LNCaP clone FGC (cell line): ENCODE results near the gene CACNB4.

Experiments used
- DNase-seq: peaks from one replicate; pipeline ENCODE4 v3.0.0-alpha.2; 2011; ENCODE audit warnings: low read depth
- H3K4me3 ChIP-seq: 2 replicates; pipeline ENCODE4 v1.5.1; 2011; ENCODE audit warnings: mild to moderate bottlenecking, low read depth, low read length, control low read depth
- CTCF ChIP-seq: IDR thresholded peaks from 2 replicates; pipeline ENCODE4 v1.5.1; 2012; ENCODE audit warnings: mild to moderate bottlenecking; ENCODE audit not compliant: control insufficient read depth, insufficient read depth; ENCODE audit errors: extremely low read depth

The CACNB4 gene

DNA sequence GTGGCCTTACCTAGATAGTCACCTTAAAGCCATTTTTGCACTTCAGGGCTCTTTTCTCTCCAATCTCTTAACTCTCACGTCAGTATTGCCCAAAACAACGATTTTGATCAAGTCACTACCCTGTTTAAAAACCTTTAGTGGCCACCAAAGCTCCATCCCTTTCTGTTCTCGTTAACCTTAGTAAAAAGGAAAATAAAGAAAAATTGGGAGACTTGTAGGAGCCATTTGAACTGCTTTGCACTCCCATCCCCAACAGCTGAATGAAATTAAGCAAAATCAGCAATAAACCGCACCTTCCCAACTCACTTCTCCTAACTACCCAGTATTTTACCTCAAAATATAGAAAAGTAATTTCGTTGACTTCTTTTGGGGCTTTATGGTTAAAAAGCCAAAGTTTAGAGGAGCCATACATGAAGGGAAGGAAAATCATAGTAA lies 269.9 kb downstream of the CACNB4 start:
- DNase-seq = no peak
- H3K4me3 ChIP-seq = peak overlapping the region; percentile 87
- no peak for TF ChIP-seq CTCF

DNA sequence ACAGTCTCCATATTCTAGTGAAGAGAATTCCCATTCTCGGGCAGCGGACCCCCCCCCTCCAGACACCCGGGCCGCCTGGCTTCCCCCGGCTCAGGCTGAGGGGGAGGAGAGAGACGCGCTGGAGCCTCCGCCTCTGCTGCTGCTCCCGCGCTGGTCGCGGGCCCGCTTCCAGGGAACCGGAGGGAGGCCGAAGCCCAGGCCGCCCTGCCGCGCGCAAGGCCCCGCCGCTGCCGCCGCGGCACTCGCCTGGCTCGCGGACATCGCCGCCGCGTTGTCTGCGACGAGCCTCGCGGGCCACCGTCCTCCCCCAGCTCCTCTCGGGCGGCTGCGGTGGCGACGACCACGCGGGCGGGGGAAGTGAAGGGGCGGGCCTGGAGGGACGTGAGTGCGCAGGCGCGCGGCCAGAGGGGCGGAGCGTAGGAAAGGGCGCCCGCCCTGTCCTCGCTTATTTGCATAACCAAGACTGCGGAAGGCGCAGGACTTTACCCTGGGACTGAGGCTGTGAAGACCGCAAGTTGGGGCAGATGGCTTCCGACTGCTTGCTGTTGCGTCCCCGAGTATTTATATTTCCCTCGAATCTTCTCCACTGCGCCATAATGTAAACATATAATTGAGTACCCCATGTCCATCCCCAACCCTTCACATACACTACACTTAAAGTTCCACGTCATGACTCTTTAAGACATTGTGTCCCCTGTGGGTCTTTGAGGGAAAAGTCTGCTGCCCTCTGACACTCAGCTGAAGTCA lies 270.5 kb downstream of the CACNB4 start, which contains the start of gene ARL5A:
Gene ARL5A, minus strand, starts transcription at position 279 of the 747 bp plus-strand sequence. Its CDS starts 245 bp downstream, at position 34.
- no peak for TF ChIP-seq CTCF
- DNase-seq = peak; percentile 82
- H3K4me3 ChIP-seq = peak within 1 kb of the TSS; percentile 87

- DNase-seq = no peak
- no peak for TF ChIP-seq CTCF
- H3K4me3 ChIP-seq = peak overlapping the region; percentile 87
Observed at GRCh38 chr2:151827564-151828142, 271.2 kb downstream of the CACNB4 start.

GRCh38 chr2:151826737-151827157 lies 272.1 kb downstream of the CACNB4 start:
- no peak for DNase-seq
- peak overlapping the region; percentile 87 for H3K4me3 ChIP-seq
- no peak for TF ChIP-seq CTCF

DNA sequence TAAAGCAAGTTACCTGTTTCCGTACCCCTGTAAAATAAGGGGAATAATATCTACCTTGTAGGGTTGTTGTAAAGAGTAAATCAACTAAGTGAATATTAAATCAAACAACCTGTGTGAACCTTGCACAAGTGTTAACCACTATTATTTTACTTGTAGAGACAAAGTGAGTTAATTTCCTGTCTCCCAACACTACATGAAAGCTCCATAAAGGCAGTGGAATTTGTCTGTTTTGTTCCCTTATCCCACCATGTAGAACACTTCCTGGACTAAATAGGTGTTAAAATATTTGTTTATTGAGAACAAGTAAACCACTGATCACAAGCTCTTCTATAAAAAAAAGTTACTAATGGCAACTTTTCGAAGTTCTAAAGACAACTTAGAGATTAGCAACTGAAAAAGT lies 274.0 kb downstream of the CACNB4 start:
- no peak overlapping the region for H3K4me3 ChIP-seq
- TF ChIP-seq CTCF = no peak
- DNase-seq = no peak

- no peak overlapping the region for H3K4me3 ChIP-seq
- TF ChIP-seq CTCF = no peak
- no peak for DNase-seq
Observed at GRCh38 chr2:151823651-151824050, 275.2 kb downstream of the CACNB4 start.

DNA sequence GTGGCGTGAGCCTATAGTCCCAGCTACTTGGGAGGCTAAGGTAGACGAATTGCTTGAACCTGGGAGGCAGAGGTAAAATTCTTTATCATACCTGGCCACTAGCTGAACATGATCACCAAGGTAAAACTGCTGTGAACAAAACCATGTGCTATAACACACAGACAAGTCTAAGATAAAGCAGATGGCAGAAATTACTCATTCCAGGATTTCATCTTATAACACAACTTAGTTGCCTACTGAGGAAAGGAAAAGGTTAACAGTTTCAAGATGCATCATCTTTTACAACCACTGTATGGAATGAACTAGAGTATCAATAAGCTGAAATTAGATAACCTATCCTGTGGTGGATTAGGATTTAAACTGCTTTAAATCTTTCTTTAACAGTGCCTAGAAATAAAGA lies 278.9 kb downstream of the CACNB4 start:
- H3K4me3 ChIP-seq = no peak overlapping the region
- DNase-seq = no peak
- TF ChIP-seq CTCF = no peak
